CD14-positive monocyte (primary cell): Measurements from ENCODE around the gene RPS6KA5. TPM values are rescaled to one million over a fixed set of nuclear protein-coding genes. Genes with fewer than 3 reads are reported as not detected.

ENCODE experiments used
- DNase-seq, 3 donors: peaks; one replicate each; pipeline ENCODE4 v3.0.0-alpha.2; 2011 to 2022
- H2AFZ ChIP-seq: 2 replicates; pipeline ENCODE4 v1.6.0; 2012; ENCODE audit warnings: mild to moderate bottlenecking, low read depth, low read length, inconsistent platforms; ENCODE audit not compliant: insufficient read depth, poor library complexity, severe bottlenecking
- H3K27ac ChIP-seq, 2 donors: 1 replicate in 1 of 2; 2 replicates in 1 of 2; pipeline ENCODE4 v1.5.1; 2012 to 2013; ENCODE audit warnings: low read length in 2 of 2, control low read depth in 1 of 2, inconsistent platforms in 1 of 2, low read depth in 1 of 2, mild to moderate bottlenecking in 1 of 2
- H3K27me3 ChIP-seq, 2 donors: one replicate each; pipeline versions ENCODE4 v1.6.0 to v1.6.1; 2011 to 2013; ENCODE audit warnings: low read length in 2 of 2; ENCODE audit not compliant: control insufficient read depth in 2 of 2, insufficient read depth in 2 of 2
- H3K36me3 ChIP-seq, 2 donors: replicated peaks in 1 of 2; 1 replicate in 1 of 2; 2 replicates in 1 of 2; pipeline versions ENCODE4 v1.5.1 to v1.6.1; 2012 to 2013; ENCODE audit warnings: low read length in 2 of 2, control low read depth in 1 of 2, inconsistent platforms in 1 of 2, mild to moderate bottlenecking in 1 of 2; ENCODE audit not compliant: insufficient read depth in 2 of 2, control insufficient read depth in 1 of 2
- H3K4me1 ChIP-seq, 2 donors: 1 replicate in 1 of 2; 2 replicates in 1 of 2; pipeline versions ENCODE4 v1.5.1 to v1.6.1; 2012 to 2013; ENCODE audit warnings: low read length in 2 of 2, control low read depth in 1 of 2, inconsistent platforms in 1 of 2, mild to moderate bottlenecking in 1 of 2, moderate library complexity in 1 of 2; ENCODE audit not compliant: insufficient read depth in 2 of 2, control insufficient read depth in 1 of 2
- H3K4me2 ChIP-seq: replicated peaks from 2 replicates; pipeline ENCODE3; 2012; ENCODE audit warnings: low read length, moderate library complexity, mild to moderate bottlenecking; ENCODE audit not compliant: poor library complexity, severe bottlenecking; ENCODE audit errors: extremely low read depth
- H3K4me3 ChIP-seq, 3 experiments: fragments of 200-600 bp in 1 of 3; sonication (generic) in 1 of 3; replicated peaks in 1 of 3; 1 replicate in 2 of 3; 2 replicates in 1 of 3; pipeline ENCODE4 v1.5.1; 2011 to 2013; ENCODE audit warnings: low read length in 3 of 3, mild to moderate bottlenecking in 3 of 3, control low read depth in 2 of 3, low read depth in 2 of 3, inconsistent platforms in 1 of 3, moderate library complexity in 1 of 3
- H3K79me2 ChIP-seq: 2 replicates; pipeline ENCODE4 v1.6.0; 2012; ENCODE audit warnings: mild to moderate bottlenecking, control low read depth, inconsistent platforms, low read length, moderate library complexity; ENCODE audit not compliant: insufficient read depth
- H3K9ac ChIP-seq: 2 replicates; pipeline ENCODE4 v1.6.0; 2017; ENCODE audit warnings: low read length, mild to moderate bottlenecking; ENCODE audit not compliant: insufficient read depth, poor library complexity, severe bottlenecking
- H3K9me3 ChIP-seq, 2 donors: replicated peaks in 1 of 2; 1 replicate in 1 of 2; 2 replicates in 1 of 2; pipeline versions ENCODE4 v1.5.1 to v1.6.1; 2012 to 2013; ENCODE audit warnings: low read length in 2 of 2, control low read depth in 1 of 2; ENCODE audit not compliant: control insufficient read depth in 1 of 2, insufficient read depth in 1 of 2
- H4K20me1 ChIP-seq: 2 replicates; pipeline ENCODE4 v1.6.0; 2012; ENCODE audit warnings: mild to moderate bottlenecking, low read length, control low read depth, moderate library complexity; ENCODE audit not compliant: insufficient read depth
- H3K27ac Mint-ChIP-seq, 7 donors: one replicate each; pipeline ENCODE4 v1.8.0; 2020; ENCODE audit warnings: mild to moderate bottlenecking in 7 of 7, mixed read lengths in 7 of 7, moderate library complexity in 6 of 7, inconsistent platforms in 2 of 7
- H3K27me3 Mint-ChIP-seq, 3 donors: one replicate each; pipeline ENCODE4 v1.8.0; 2021 to 2022; ENCODE audit warnings: low read depth in 3 of 3, mild to moderate bottlenecking in 3 of 3, mixed read lengths in 3 of 3, moderate library complexity in 3 of 3, inconsistent platforms in 1 of 3
- H3K36me3 Mint-ChIP-seq, 2 donors: one replicate each; pipeline ENCODE4 v1.8.0; 2020; ENCODE audit warnings: mixed read lengths in 2 of 2, inconsistent platforms in 1 of 2, mild to moderate bottlenecking in 1 of 2
- H3K4me1 Mint-ChIP-seq: one replicate; pipeline ENCODE4 v1.8.0; 2020; ENCODE audit warnings: mild to moderate bottlenecking, mixed read lengths
- H3K4me3 Mint-ChIP-seq, 2 donors: one replicate each; pipeline ENCODE4 v1.8.0; 2020; ENCODE audit warnings: mild to moderate bottlenecking in 2 of 2, mixed read lengths in 2 of 2, moderate library complexity in 1 of 2
- H3K9me3 Mint-ChIP-seq, 7 donors: one replicate each; pipeline ENCODE4 v1.8.0; 2020 to 2022; ENCODE audit warnings: mixed read lengths in 7 of 7, mild to moderate bottlenecking in 6 of 7, moderate library complexity in 6 of 7, inconsistent platforms in 2 of 7
- WGBS: methylation state at CpG from one replicate; pipeline ENCODE4 v1.1.5; 2013; ENCODE audit warnings: missing lambda C conversion rate; ENCODE audit not compliant: insufficient coverage; 5-methylcytosine and 5-hydroxymethylcytosine counted together
- intact Hi-C, 2 donors: fragments of 100-400 bp; cut with micrococcal nuclease; formaldehyde crosslinking; loops; one replicate each; pipeline versions ENCODE4 v1.15.0 to v1.15.1; 2023
- polyA plus RNA-seq, 3 donors: library from polyadenylated mRNA; depleted of rRNA in 1 of 3; unstranded in 2 of 3; stranded (reverse) in 1 of 3; fragments of 300-500 nt in 2 of 3; fragments of >200 nt in 1 of 3; fragmentation: Illumina TruSeq in 2 of 3; gene quantifications; 1 replicate in 2 of 3; 2 replicates in 1 of 3; pipeline ENCODE4 v1.2.3, GENCODE V29; 2012 to 2021
- TF ChIP-seq, protein P1 (sequence below): fragments of 200-600 bp; IDR thresholded peaks from one replicate; pipeline ENCODE4 v1.8.0; 2022; ENCODE audit warnings: antibody characterized with exemption, mild to moderate bottlenecking

RPS6KA5 gene
- polyA plus RNA-seq, 3 donors = 4.4 to 10.1 (median 7.9) TPM

DNA sequence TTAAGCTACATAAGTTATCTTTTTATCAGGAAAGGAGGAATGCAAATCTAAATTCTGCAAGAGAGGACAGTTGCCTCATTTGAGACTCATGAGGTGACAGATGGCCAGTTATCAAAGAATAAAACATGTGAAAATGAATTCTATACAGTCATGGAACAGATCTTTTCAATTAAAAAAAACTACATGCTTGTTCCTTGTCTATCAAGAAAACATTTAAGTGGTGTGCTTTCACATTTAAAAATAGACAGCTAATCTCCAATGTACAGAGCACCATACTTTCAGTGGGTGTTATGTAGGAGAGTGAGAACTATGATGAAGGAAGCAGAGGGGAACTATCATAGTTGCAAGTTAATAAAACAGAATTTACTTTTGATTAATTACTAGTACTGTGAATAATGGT is 167.5 kb downstream of the RPS6KA5 start:
- Histone ChIP-seq H3K4me1 (no peaks in the 10 kb centered on the region), H3K9me3 (no peaks in the 10 kb centered on the region), H4K20me1 (no peaks in the 10 kb centered on the region), H3K4me3 (no peak overlapping the region), H3K36me3 (peaks cover 11 to 41% of the 10 kb centered on the region in 2 donors), H3K9ac (no peak overlapping the region), H3K27me3 (no peaks in the 10 kb centered on the region), H3K4me2 (no peak overlapping the region), H3K27ac (no peak overlapping the region), H3K79me2 (no peaks in the 10 kb centered on the region), H2AFZ (no peak overlapping the region)
- Mint-ChIP-seq H3K9me3 (no peaks in the 10 kb centered on the region), H3K27me3 (peaks cover 0 to 2% (median 0%) of the 10 kb centered on the region in 3 donors), H3K4me1 (peaks cover 9% of the 10 kb centered on the region), H3K36me3 (peaks cover 25 to 30% of the 10 kb centered on the region in 2 donors), H3K4me3 (no peak overlapping the region), H3K27ac (no peak overlapping the region)
- DNase-seq = no peak
- intact Hi-C loops = loop anchor here in 1 of 2 donors (10.0 kb wide), 1 partner anchor 392 kb away; no protein-coding TSS in a partner anchor
- TF ChIP-seq, protein P1, sequence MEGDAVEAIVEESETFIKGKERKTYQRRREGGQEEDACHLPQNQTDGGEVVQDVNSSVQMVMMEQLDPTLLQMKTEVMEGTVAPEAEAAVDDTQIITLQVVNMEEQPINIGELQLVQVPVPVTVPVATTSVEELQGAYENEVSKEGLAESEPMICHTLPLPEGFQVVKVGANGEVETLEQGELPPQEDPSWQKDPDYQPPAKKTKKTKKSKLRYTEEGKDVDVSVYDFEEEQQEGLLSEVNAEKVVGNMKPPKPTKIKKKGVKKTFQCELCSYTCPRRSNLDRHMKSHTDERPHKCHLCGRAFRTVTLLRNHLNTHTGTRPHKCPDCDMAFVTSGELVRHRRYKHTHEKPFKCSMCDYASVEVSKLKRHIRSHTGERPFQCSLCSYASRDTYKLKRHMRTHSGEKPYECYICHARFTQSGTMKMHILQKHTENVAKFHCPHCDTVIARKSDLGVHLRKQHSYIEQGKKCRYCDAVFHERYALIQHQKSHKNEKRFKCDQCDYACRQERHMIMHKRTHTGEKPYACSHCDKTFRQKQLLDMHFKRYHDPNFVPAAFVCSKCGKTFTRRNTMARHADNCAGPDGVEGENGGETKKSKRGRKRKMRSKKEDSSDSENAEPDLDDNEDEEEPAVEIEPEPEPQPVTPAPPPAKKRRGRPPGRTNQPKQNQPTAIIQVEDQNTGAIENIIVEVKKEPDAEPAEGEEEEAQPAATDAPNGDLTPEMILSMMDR = no peak

DNA sequence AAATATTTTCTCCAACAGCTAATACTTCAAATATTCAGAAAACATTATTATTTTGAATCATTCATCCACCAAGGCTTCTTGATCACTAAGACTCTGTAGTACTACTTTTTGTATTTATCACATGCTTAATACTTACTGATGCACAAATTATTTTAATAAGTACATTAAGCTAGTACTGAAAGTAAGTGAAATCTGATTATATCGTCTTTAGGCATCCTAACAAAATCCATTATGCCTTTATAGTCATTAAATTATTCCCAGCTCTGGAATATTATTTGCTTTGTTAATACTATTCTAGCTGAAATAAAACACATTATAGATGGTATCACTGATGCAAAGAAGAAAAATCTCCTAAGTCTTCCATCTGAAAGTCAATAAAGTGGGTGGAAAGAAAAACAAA is 169.1 kb downstream of the RPS6KA5 start:
- H3K9ac ChIP-seq = no peak overlapping the region
- H3K79me2 ChIP-seq = no peaks in the 10 kb centered on the region
- H3K36me3 ChIP-seq = peaks cover 4 to 25% of the 10 kb centered on the region in 2 donors
- DNase-seq = no peak
- H3K27me3 Mint-ChIP-seq = peaks cover 0 to 2% (median 0%) of the 10 kb centered on the region in 3 donors
- H3K9me3 Mint-ChIP-seq = no peaks in the 10 kb centered on the region
- peaks cover 12 to 18% of the 10 kb centered on the region in 2 donors for H3K36me3 Mint-ChIP-seq
- H2AFZ ChIP-seq = no peak overlapping the region
- H3K4me3 Mint-ChIP-seq = no peak overlapping the region
- no peak overlapping the region for H3K27ac ChIP-seq
- H3K27ac Mint-ChIP-seq = no peak overlapping the region
- WGBS = no CpG with 5 or more reads among the region's 1 CpG
- no peaks in the 10 kb centered on the region for H3K9me3 ChIP-seq
- peaks cover 9% of the 10 kb centered on the region for H3K4me1 Mint-ChIP-seq
- H3K4me3 ChIP-seq = no peak overlapping the region
- no peaks in the 10 kb centered on the region for H4K20me1 ChIP-seq
- no peaks in the 10 kb centered on the region for H3K27me3 ChIP-seq
- H3K4me1 ChIP-seq = no peaks in the 10 kb centered on the region
- no peak overlapping the region for H3K4me2 ChIP-seq
- TF ChIP-seq, protein P1 = no peak
- intact Hi-C loops = loop anchor here in 1 of 2 donors (10.0 kb wide), 1 partner anchor 393 kb away; no protein-coding TSS in a partner anchor
